HG03342 (cell line): ENCODE data around the gene POLR2L.

Experiments
- ATAC-seq: cut with Tn5 transposase; IDR thresholded peaks from one replicate; pipeline ENCODE4 v1.9.1; 2021; ENCODE audit warnings: mild to moderate bottlenecking, moderate library complexity; ENCODE audit not compliant: unreplicated experiment

The POLR2L gene

DNA sequence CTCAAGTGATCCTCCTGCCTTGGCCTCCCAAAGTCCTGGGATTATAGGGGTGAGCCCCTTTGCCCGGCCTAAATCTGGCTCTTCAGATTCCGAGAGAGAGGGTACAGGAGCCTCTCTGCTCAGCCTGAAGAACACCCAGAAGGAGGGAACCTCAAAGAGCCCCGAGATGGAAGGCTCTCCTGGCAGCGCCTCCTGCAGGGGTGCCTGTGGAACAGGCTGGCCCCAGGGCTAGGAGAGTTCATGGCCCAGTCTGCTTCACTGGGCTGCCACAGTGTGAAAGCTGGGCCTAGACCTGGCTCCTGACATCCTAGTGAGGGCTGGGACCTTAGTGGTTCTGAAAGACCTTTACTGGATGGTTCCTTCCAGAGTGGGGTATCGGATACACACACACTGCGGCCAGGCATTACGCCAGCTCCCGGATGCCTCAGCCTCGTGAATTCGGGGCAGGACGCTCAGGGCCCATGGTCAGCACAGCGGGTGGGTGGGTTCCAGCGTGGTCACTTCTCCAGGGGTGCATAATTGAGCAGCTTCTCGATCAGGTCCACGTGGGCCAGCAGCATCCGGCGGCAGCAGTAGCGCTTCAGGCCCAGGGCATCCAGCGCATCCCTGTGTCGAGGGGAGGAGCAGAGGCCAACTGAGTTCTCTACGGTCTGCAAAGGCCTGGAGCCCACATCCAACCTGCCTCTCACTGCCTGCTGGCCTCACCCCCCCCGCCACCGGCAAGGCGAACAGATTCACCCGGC is 2.3 kb downstream of the POLR2L start:
- ATAC-seq = no peak

GRCh38 chr11:839280-839623 is 3.1 kb downstream of the POLR2L start:
- ATAC-seq = no peak

DNA sequence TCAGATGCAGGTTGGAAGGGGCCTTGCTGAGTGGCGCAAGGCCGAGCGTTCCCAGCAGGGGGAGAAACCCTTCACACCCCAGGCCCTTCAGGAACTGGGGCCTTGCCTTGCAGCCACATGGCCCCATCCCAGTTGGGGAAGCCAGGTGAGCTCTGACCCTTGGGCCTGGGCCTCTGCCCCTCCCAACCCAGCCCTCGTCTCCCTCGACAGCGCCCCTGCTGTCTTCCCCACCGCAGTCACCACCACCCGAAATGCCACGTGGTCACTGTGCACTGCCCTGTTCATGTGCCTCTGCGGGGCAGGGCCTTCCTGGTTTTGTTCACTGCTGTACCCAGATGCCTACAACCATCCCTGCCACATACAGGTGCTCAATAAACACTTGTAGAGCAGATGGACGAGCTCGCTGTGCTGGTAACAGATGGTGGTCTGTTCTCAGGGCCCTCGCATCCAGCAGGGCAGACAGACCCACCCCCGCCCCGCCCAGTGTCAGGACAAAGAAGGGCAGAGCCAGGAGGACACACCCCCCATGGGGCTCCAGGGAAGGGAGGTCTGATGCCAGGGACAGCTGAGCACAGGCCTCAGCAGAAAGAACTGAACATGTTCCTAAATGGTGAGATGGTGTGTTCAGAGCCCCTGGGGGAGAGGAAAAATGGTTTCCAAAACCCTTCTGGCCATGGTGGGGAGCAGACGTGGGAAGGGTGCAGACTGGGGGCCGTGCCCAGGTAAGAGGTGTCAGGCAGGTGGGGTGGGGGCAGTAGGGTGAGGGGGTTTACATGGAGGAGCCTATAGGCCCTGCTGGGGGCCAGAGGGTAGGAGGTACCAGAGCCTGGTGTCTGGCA is 3.7 kb downstream of the POLR2L start:
- no peak for ATAC-seq

DNA sequence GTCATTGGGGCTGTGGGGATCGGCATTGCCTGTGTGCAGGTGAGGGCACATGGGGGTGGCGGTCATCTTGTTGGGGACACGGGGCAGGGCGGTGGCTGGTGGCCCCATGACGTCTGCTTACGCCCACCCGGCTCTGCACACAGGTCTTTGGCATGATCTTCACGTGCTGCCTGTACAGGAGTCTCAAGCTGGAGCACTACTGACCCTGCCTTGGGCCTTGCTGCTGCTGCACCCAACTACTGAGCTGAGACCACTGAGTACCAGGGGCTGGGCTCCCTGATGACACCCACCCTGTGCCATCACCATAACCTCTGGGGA is 4.4 kb downstream of the POLR2L start:
- no peak for ATAC-seq

- no peak for ATAC-seq
Observed at GRCh38 chr11:837189-837989, 4.9 kb downstream of the POLR2L start.

GRCh38 chr11:836700-837099 is 5.6 kb downstream of the POLR2L start:
- ATAC-seq = no peak

- ATAC-seq = no peak
Observed at GRCh38 chr11:836274-836673, 6.1 kb downstream of the POLR2L start.

- ATAC-seq = no peak
Observed at GRCh38 chr11:834371-835316, 7.7 kb downstream of the POLR2L start.

DNA sequence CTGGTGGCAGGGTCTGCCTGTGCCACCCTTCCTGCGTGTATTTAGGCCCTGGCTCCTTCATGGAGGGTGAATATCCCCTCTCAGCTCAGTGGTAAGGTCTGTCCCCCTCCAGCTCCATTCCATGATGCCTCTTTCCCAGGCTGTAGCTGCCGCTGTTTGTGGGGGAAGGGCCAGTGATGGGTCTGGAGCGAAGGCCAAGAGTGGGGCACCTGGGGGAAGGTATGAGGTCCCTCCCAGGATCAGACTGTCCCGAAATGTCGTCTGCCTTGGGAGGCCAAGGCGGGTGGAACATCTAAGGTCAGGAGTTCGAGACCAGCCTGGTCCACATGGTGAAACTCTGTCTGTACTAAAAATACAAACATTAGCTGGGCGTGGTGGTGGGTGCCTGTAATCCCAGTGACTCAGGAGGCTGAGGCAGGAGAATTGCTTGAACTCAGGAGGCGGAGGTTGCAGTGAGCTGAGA is 8.4 kb downstream of the POLR2L start:
- no peak for ATAC-seq

GRCh38 chr11:833114-833791 is 9.1 kb downstream of the POLR2L start:
- ATAC-seq = peak; percentile 21

- peak; percentile 28 for ATAC-seq
Observed at GRCh38 chr11:832529-833113, 9.7 kb downstream of the POLR2L start, which contains the start of gene CD151. CD151 (plus strand) TSS chr11:832952; CDS start chr11:836070, 3,118 bp downstream.

DNA sequence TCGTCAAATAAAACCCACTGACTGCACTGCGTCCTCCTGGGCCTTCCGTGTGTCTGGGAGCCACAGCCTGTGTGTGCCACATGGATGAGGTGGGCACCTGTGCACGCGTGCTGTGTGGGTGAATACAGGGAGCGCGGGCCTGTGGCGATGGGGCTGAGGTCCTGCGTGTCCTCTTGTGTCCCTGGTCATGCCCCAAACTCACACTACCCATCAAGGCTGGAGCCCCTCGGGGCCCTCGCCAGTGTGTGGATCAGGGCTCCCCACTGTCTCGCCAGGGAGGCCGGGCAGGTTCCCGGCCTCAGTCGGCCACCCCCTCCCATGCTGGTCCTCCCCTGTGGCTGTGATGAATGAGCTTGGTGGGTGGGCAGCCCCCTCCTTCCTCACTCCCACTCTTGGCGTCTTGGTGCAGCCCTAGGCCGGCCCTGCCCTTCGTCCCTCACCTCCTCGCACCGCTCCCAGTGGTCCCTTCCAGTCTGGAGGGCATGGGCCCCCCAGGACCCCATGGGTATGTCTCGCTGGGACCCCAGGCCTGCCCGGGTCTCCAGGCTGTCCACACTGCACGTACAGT is 10.3 kb downstream of the POLR2L start:
- ATAC-seq = no peak

DNA sequence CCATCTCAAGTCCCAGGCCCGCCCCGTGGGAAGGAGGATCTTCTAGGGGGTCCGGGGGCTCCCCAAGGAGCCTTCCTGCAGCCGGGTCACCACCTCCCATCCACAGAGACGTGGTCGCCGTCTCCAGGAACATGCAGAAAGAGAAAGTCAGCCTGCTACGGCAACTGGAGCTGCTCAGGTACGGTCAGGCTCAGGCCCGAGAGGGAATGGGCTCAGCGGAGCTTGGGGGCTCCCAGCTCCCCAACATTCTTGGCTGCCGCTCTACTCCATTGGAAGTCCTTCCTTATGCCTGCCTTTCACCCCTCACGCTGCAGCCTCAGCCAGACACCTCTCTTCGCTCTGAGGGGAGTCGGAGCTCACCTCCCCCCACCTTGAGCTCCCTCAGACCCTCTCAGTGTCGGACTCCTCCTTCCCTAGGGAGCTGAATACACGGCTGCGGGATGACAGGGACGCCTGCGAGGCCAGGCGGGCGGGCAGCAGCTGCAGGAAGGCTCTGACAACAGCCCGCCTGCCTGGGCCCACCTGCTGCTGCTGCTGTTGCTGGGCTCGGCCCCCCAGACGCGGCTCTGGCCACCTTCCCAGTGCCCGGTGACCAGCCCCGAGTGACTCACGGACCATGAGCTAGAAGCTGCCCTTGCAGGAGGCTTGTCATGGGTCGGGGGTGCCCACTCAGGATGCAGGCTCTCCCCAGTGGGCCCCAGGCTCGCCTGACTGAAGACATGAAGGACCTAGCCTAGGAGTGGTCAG is 11.0 kb downstream of the POLR2L start:
- no peak for ATAC-seq

- no peak for ATAC-seq
Observed at GRCh38 chr11:830295-831117, 11.8 kb downstream of the POLR2L start.

DNA sequence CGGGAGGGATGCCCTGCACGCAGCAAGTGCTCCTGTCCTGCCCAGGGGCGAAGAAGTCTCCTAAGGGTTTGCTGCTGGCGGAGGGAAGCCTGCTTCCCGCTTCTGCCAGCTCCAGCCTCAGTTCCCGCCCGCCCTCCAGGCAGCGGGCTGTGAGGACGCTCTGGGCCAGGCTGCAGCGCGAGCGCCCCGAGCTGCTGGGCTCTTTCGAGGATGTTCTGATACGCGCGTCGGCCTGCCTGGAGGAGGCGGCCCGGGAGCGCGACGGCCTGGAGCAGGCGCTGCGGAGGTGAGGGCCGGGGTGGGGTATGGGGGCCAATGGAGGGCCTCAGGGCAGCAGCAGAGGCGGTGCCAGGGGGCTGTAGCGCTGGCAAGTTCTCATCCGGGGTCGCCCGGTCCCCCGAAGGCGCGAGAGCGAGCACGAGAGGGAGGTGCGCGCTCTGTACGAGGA is 12.5 kb downstream of the POLR2L start:
- no peak for ATAC-seq

GRCh38 chr11:829176-829846 is 13.0 kb downstream of the POLR2L start:
- no peak for ATAC-seq
